HT1080 (cell line): ENCODE results near the gene CBX7. TPM values are rescaled to one million over a fixed set of nuclear protein-coding genes. Genes with fewer than 3 reads are reported as not detected.

ENCODE experiments used
- DNase-seq: peaks from one replicate; pipeline ENCODE4 v3.0.0-alpha.2; 2015; ENCODE audit warnings: low read depth
- total RNA-seq: library from RNA; depleted of rRNA; stranded (reverse); fragments of >200 nt; shearing (Covaris generic); gene quantifications from 2 replicates; pipeline ENCODE4 v1.2.3, GENCODE V29; 2014

Gene CBX7
- total RNA-seq, 1 experiment from 2014 or later = 0.79 TPM

GRCh38 chr22:39148026-39148726 lies 4.3 kb downstream of the CBX7 start:
- no peak for DNase-seq

DNA sequence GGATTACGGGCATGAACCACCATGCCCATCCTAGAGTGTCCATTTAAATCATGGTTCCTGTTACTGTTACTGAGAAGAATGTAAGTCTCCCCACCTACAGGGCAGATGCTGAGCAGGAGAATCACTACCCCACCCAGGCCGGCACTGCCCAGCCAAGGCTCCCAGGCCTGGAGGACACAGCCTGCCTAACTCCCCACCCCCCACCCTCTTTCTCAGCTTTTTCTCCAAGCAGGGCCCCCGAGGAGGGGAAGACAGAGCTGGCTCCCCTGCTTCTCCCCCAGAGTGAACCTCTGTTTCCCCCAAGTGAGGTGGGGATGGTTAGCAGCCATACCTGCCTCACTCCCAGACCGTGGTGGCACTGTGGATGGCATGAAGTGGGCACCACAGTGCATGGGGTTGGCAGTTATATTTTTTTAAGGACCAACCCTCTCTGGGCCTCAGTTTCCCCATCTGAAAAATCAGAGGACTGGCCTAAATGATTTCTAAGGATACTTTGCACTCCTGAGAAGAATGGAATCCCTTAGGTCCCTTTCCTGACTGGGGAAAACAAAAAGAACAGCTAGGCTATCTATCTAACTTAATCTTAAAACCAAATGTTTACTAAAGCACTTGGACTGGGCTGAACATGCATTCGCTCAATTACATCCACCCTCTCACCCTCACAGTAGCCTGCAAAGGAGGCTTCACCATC lies 5.0 kb downstream of the CBX7 start:
- no peak for DNase-seq

- DNase-seq = no peak
Measured at GRCh38 chr22:39146256-39147101, 6.0 kb downstream of the CBX7 start.

GRCh38 chr22:39144101-39144767 lies 8.2 kb downstream of the CBX7 start:
- DNase-seq = peak; percentile 44

- no peak for DNase-seq
Measured at GRCh38 chr22:39142088-39142680, 10.3 kb downstream of the CBX7 start.

DNA sequence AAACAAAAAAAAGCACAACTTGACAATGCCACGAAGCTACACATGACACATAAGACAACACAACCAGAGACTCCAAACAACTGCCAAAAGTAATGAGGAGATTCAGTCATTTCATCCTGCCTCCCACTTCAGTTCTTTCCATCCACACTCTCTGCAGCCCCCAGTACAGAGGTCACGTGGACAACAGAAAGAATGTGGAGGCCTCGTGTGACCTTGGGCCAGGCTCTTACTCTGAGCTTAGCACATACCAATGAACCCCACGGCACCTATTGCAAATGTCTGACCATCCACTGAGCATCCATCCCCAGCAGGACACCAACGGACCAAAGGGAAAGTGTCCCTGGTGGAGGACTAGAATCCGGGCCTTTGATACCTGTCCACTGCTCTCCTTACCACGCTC lies 12.5 kb downstream of the CBX7 start:
- DNase-seq = no peak

- no peak for DNase-seq
Measured at GRCh38 chr22:39138357-39138997, 14.0 kb downstream of the CBX7 start.

DNA sequence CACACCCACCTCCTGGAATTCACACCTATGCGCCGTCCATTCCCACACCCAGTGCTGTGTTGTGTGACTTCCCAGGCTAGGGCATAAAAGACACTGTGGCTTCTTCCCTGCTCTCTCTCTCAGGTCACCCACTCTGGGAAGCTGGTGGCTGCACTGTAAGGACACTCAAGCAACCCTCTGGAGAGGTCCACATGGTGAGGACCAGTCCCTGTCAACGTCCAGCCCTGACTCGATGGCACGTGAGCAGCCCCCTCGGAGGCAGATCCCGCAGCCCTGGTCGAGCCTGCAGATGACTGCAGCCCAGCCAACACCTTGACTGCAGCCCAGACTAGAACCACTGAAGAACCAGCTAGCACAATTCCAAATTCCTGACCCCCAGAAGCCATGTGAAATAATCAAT lies 16.2 kb downstream of the CBX7 start:
- DNase-seq = no peak

- peak; percentile 54 for DNase-seq
Measured at GRCh38 chr22:39135092-39135896, 17.2 kb downstream of the CBX7 start.

DNA sequence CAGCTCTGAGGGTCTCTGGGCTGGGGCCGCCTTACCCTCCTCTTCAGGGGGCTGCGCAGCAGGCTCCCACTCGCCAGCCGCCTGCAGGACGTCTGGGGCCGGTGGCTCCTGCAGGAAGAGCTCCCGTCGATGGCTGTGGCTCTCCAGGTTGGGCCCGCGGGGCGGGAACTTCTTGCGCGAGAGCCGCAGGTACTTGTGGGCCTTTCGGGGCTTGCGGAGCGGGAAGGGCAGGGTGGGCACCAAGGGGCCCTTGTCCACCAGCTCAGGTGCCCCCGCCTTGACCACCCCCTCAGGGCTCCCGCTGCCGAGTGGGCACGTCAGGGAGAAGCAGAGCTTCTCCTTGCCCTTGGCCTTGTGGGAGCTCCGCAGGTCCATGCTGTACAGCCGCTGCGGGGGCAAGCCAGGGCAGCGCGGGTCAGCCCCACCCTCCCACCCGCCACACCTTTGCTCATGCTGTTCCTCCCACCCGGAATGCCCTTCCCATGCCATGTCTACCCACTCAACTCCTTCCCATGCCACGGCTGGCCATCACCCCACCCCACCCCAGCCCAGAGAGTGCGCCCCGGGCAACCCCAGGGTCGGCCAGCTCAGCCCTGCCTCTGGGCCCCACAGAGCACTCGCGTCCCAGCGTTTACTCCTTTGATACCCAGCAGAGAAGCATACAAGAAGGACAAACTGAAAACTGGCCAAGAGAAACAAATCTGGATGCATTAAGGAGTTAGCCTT lies 18.0 kb downstream of the CBX7 start:
- no peak for DNase-seq

DNA sequence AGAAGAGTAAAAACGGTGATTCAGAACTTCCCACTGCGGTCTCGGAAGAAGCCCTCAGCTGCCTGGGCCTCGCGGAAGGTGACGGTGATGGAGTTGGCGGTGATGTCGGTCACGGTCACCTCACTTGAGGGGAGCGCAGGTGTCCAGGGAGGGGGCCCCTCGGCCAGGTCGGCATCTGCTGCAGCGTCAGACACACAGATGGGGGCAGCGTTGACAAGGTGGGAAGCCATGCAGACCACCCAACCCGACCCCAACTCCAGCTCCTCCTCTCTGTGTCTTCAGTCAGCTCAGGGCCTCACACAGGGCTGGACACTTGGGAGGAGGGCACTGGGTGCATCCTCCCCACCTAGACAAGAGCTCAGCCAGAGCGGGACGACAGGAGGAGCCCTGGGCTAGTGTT lies 18.6 kb downstream of the CBX7 start:
- no peak for DNase-seq

DNA sequence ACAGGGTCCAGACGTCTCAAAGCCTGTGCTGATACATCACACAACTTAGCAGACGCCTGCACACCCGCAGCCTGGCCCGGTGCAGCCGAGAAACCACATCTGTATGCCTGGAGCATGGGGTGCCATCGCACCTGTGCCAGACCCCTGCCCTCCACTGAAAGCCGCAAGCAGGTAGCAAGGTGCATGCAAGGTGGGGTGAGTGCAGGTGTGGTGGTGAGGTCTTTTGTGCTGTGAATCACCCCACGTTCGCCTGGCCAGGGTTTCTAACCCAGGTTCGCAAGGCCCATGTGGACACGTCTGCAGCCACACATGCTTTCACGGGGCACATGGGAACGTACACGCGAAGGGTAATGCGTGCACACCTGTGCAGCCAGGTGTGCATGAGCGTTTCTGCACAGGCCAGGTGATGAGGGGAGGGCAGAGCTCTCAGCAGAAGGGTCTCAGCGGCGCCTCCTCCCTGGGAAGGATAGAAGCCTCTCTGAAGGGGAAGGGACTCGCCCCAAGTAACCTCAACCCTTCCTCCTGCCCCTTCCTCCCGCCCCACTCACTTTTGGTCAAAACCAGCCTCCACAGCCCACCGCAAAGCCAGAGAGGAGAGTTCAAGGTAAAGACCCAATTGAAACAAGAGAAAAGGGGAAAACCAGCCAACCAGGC lies 19.5 kb downstream of the CBX7 start:
- no peak for DNase-seq

GRCh38 chr22:39132281-39132680 lies 20.2 kb downstream of the CBX7 start:
- no peak for DNase-seq

DNA sequence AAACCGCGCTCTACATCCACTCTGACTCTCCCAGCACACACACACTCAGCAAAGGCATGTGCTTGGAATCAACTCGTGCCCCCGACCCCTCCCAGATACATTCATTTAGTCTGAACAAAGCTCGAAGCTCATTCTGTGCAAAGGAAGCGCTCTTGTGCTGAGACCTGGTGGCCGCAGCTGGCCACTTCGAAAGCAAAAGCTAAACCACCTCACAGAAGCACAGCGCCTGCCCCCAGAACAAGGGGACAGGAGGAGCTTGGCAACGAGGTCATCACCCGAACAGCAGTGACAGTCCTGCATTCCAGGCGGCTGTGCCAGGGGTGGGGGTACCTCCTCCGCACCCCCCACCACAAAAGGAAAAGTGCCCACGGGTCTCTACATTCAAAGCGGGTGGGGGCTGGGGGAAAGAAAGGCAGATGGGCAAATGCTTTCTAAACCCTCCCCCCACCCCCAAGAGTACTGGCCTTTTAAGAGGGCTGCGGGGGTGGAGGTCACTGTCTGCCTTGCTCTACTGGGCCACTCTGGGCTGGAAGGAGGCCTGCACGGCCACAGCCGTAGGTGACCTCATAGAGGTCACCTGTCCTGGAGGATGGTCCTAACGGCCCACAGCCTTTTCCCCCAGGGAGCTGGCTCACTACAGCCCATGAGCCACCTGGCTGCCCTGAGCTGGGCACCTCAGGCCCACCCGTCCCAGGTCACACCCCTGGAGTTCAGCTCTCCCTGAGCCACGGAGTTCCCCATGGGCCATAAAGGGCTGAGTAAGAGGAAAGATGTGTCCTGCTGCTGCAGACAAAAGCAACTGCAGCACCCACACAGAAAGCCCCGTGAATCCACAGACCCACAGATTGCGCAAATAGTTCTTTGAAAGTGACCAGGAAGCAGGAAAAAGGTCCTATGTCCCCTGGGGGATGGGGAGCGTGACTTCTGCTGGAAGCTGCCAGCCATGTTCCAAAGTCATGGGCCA lies 21.3 kb downstream of the CBX7 start:
- DNase-seq = no peak

DNA sequence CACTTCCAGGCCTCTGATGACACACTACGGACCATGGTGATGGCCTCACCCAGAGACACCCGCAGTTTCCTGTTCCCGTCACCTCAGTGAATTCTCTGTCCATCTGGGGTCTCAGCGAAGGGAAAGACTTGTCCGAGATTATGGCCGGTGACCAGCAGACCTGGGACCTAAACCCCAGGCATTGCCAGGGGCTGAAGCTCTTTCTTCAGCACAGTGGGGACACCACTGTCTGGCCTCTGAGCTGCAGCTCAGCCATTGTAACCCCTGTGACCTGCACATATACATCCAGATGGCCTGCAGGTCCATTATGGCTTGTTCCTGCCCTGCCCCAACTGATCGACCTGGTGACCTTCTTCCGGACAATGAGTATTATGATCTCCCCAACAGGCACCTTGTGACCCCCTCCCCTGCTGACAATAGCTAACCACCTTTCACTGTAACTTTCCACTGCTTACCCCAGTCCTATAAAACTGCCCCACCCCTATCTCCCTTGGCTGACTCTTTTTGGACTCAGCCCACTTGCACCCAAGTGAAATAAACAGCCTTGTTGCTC lies 22.3 kb downstream of the CBX7 start:
- no peak for DNase-seq

- DNase-seq = no peak
Measured at GRCh38 chr22:39129746-39130145, 22.7 kb downstream of the CBX7 start.

DNA sequence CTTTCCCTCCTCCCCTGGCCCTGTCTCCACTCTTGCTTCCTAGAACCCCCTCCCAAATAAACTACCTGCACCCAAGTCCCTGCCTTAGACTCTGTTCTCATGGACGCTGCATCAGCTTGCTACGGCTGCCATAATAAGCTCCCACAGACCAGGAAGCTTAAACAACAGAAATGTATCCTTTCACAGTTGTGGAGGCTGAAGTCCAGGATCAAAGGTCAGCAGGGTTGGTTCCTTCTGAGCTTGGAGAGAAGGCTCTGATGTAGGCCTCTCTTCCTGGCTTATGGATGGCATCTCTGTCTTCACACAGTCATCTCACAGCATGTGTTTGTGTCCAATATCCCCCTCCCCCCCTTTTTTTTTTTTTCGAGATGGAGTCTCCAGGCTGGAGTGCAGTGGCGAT lies 23.4 kb downstream of the CBX7 start:
- no peak for DNase-seq
